Right lobe of liver (tissue), 6 donors: Measurements from ENCODE around the gene CLEC6A. TPM values are rescaled to one million over a fixed set of nuclear protein-coding genes. Genes with fewer than 3 reads are reported as not detected.

Experiments used
- ATAC-seq, 4 donors: fragments of 200-7000 bp; cut with Tn5 transposase; one replicate each; pipeline ENCODE4 v1.9.1; 2020; ENCODE audit warnings: mild to moderate bottlenecking in 4 of 4, moderate library complexity in 4 of 4
- DNase-seq, 3 donors: peaks; one replicate each; pipeline ENCODE4 v3.0.0-alpha.2; 2020
- H3K27ac ChIP-seq, 3 donors: fragments of 200-600 bp; one replicate each; pipeline ENCODE4 v1.8.0; 2022
- H3K27me3 ChIP-seq, 2 donors: fragments of 200-600 bp; one replicate each; pipeline ENCODE4 v1.8.0; 2022
- H3K36me3 ChIP-seq, 4 donors: fragments of 200-600 bp; sonication (generic) in 1 of 4; one replicate each; pipeline versions ENCODE4 v1.5.1 to v1.8.0; 2017 to 2022; ENCODE audit warnings: control low read depth in 1 of 4
- H3K4me1 ChIP-seq, 4 donors: fragments of 200-600 bp; sonication (generic) in 1 of 4; one replicate each; pipeline versions ENCODE4 v1.5.1 to v1.8.0; 2017 to 2022; ENCODE audit warnings: control low read depth in 1 of 4
- H3K4me3 ChIP-seq, 3 donors: fragments of 200-600 bp; one replicate each; pipeline ENCODE4 v1.8.0; 2022
- H3K9me3 ChIP-seq, 4 donors: fragments of 200-600 bp; sonication (generic) in 1 of 4; one replicate each; pipeline versions ENCODE4 v1.5.1 to v1.8.0; 2017 to 2022; ENCODE audit warnings: control low read depth in 1 of 4
- POLR2A ChIP-seq: fragments of 450-650 bp; IDR thresholded peaks from one replicate; pipeline ENCODE4 v1.6.1; 2017; ENCODE audit warnings: antibody characterized with exemption, mild to moderate bottlenecking
- WGBS: methylation state at CpG from one replicate; pipeline ENCODE4 v1.1.6; 2018; ENCODE audit warnings: low coverage, low lambda C conversion rate; ENCODE audit not compliant: insufficient coverage; ENCODE audit errors: missing lambda C conversion rate; 5-methylcytosine and 5-hydroxymethylcytosine counted together
- intact Hi-C, 2 donors: fragments of 100-400 bp; cut with DNase I; formaldehyde crosslinking; loops; one replicate each; pipeline versions ENCODE4 v1.11.2 to v1.14.1; 2022
- total RNA-seq, 6 experiments: library from RNA; depleted of rRNA in 2 of 6; stranded (reverse); fragments of >200 nt in 2 of 6; fragmentation: NEBNext Ultra II Directional in 3 of 6; extraction: Animal tissue kit (Norgen Biotek cat#: 25700) in 3 of 6; gene quantifications; one replicate each; pipeline versions ENCODE4 v1.1.0 to v1.2.4, GENCODE V29; 2016 to 2023
- TF ChIP-seq, protein P1 (sequence below), 4 donors: fragments of 200-600 bp in 3 of 4; fragments of 450-650 bp in 1 of 4; IDR thresholded peaks; one replicate each; pipeline versions ENCODE4 v1.5.1 to v1.8.0; 2016 to 2022; ENCODE audit warnings: antibody characterized with exemption in 4 of 4, mild to moderate bottlenecking in 2 of 4
- donor health status: DM: no; HTN: yes; CAD: no.
- donor health status: DM: no; HTN: no; CAD: no.
- donor health status: DM: no; HTN: no; CAD: no.
- donor health status: DM: no; HTN: yes; CAD: no.
- donor health status: DM: no; HTN: yes; CAD: no.

The CLEC6A gene
- total RNA-seq, 6 experiments from 2014 or later, result not detected

DNA sequence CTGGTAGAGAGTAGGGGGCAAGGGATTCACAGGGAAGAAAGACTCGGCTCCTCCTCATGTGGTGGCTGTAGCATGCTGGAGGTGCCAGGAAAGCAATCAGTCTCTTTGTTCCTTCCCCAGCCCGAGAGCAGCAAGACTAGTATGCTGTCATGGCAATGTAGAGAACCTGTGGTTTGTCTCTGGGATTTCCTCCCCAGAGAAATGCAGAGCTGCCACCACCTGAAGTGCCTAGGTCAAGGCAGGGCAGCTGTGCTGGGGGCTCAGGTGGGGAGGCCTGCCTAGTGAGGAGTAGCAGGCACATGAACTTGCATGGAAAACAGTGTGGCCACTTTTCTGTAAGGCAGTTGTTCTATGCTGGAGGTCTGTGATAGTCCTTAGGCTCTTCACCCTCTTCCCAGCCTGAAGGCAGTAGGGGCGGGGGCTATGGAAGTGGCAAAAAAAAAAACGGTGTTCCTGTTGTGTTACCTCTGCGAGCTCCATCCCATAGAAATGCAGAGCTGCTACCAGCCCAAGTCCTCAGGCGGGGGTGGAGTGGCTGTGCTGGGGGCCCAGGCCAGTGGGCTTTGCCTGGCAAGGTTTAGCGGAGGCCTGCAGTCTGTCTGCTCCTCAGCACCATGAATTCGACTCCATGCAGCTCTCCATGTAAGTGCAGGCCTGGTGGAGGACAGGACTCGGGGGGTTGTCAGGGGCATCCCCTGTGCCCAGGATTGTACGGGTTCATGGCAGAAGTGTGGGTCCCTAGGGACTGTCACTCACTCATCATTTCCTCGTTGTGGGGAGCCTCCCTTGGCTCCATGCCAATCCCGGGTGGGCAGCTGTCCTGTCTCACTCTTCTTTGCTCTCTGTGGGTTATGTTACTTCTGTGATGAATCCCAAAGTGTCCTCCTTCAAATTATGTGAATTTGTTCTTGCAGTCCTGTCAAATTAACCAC is 53.4 kb downstream of the CLEC6A start:
- TF ChIP-seq POLR2A, result no peak
- TF ChIP-seq, protein P1, sequence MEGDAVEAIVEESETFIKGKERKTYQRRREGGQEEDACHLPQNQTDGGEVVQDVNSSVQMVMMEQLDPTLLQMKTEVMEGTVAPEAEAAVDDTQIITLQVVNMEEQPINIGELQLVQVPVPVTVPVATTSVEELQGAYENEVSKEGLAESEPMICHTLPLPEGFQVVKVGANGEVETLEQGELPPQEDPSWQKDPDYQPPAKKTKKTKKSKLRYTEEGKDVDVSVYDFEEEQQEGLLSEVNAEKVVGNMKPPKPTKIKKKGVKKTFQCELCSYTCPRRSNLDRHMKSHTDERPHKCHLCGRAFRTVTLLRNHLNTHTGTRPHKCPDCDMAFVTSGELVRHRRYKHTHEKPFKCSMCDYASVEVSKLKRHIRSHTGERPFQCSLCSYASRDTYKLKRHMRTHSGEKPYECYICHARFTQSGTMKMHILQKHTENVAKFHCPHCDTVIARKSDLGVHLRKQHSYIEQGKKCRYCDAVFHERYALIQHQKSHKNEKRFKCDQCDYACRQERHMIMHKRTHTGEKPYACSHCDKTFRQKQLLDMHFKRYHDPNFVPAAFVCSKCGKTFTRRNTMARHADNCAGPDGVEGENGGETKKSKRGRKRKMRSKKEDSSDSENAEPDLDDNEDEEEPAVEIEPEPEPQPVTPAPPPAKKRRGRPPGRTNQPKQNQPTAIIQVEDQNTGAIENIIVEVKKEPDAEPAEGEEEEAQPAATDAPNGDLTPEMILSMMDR (IDR thresholded peaks at IDR 0.05), result no peak
- no peak for DNase-seq
- intact Hi-C loops, result no loop called here
- H3K4me1 ChIP-seq, result no peaks in the 10 kb centered on the region
- WGBS, result 26% methylated on average over 3 of the region's 12 CpGs
- H3K27ac ChIP-seq, result no peak overlapping the region
- no peak overlapping the region for H3K4me3 ChIP-seq
- peak in 1 of 4 donors; percentile 37 for ATAC-seq
- no peaks in the 10 kb centered on the region for H3K9me3 ChIP-seq
- H3K27me3 ChIP-seq, result peaks cover 0 to 5% of the 10 kb centered on the region in 2 donors
- H3K36me3 ChIP-seq, result no peaks in the 10 kb centered on the region

DNA sequence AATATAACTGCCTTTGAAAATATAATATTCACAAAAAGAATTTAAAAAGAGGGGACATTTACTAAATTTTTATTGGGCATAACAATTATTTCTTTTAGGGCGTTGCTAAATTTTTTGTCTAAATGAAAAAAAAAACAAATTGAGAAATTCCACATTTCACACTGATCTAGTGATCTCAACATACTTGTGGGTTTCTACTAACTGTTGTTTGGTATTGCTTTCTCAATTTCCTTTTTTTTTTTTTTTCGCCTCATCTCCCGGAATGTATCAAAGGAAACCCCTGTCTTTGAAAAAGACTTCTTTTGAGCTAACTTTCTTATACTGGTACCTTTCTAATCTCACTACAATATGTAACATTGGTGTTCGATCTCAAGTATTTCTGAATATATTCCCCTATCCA is 57.5 kb downstream of the CLEC6A start, which contains the start of gene CLEC4D:
Gene CLEC4D, plus strand, starts transcription at position 248 of the 400 bp plus-strand sequence. CDS start 230 bp downstream, outside the sequence.
- no peak for ATAC-seq
- Histone ChIP-seq H3K27ac (no peak within 1 kb of the TSS), H3K9me3 (no peaks in the 10 kb centered on the region), H3K4me1 (no peaks in the 10 kb centered on the region), H3K4me3 (no peak within 1 kb of the TSS), H3K36me3 (no peaks in the 10 kb centered on the region), H3K27me3 (peaks cover 0 to 5% of the 10 kb centered on the region in 2 donors)
- WGBS, result 41% methylated on average over 4 of the region's 4 CpGs
- intact Hi-C loops, result no loop called here
- no peak for TF ChIP-seq POLR2A
- TF ChIP-seq, protein P1 (IDR thresholded peaks at IDR 0.05), result no peak
- no peak for DNase-seq

DNA sequence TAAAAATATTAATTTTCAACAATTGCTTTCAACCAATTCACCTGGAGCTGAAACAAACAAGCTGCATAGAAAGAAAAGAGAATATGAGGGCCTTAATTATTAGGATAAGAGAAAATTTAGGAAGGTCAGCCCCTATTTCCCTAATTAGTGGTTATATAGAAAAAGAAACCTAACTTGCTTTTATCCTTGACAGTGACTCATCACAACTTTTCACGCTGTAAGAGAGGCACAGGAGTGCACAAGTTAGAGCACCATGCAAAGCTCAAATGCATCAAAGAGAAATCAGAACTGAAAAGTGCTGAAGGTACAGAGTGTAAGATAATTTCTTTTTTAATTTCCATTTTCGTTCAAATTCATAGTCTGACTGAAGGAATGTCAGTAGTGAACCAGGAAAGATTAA is 62.2 kb downstream of the CLEC6A start:
- no peak for DNase-seq
- Histone ChIP-seq H3K27ac (no peak overlapping the region), H3K27me3 (peaks cover 0 to 5% of the 10 kb centered on the region in 2 donors), H3K4me3 (no peak overlapping the region), H3K9me3 (no peaks in the 10 kb centered on the region), H3K36me3 (no peaks in the 10 kb centered on the region), H3K4me1 (no peaks in the 10 kb centered on the region)
- WGBS, result 44% methylated on average over 2 of the region's 2 CpGs
- intact Hi-C loops, result no loop called here
- no peak for TF ChIP-seq POLR2A
- TF ChIP-seq, protein P1 (IDR thresholded peaks at IDR 0.05), result no peak
- no peak for ATAC-seq

DNA sequence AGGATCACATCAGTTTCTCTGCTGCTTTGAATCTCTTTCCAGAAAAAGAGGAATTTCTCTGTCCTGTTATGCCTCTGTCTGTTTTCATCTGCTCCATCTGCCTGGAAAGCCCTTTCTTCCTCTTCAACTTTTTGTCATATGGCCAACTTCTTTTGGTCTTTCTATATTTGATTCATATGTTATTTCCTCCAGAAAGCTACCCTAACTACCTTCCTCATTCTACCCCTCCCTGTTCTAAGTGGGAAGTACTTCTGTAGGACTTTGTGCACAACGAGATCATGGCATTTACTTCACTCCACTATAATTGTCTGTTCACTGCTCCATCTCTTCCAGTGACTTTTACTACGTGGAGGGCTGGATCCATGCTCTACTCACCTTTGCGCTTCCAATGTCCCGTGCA is 63.4 kb downstream of the CLEC6A start:
- intact Hi-C loops, result no loop called here
- Histone ChIP-seq H3K4me3 (no peak overlapping the region), H3K9me3 (no peaks in the 10 kb centered on the region), H3K36me3 (no peaks in the 10 kb centered on the region), H3K4me1 (no peaks in the 10 kb centered on the region), H3K27ac (no peak overlapping the region), H3K27me3 (peaks cover 0 to under 1% of the 10 kb centered on the region in 2 donors)
- TF ChIP-seq POLR2A, result no peak
- TF ChIP-seq, protein P1 (IDR thresholded peaks at IDR 0.05), result no peak
- no peak for ATAC-seq
- DNase-seq, result no peak
- WGBS, result 56% methylated on average over 4 of the region's 4 CpGs
